Measurements from ENCODE around the gene PLCL1.

- TF ChIP-seq POLR2AphosphoS5 (IDR thresholded peaks at IDR 0.05; ENCODE audit: low read depth, low read length) (no peak), TAF1 (IDR thresholded peaks at IDR 0.05; ENCODE audit: borderline replicate concordance, insufficient read depth, low read length) (no peak), SIN3A (IDR thresholded peaks at IDR 0.05; ENCODE audit: borderline replicate concordance, insufficient read depth, low read length) (no peak), REST (IDR thresholded peaks at IDR 0.05; ENCODE audit: insufficient read depth in 1 of 2, low read depth in 2 of 2, low read length in 2 of 2) (no peak), FOXP2 (optimal IDR thresholded peaks at IDR 0.05; ENCODE audit: borderline replicate concordance, extremely low read depth, extremely low read length, insufficient read depth) (no peak)
These were observed 165.0 kb downstream of the PLCL1 start for GRCh38 chr2:197969391-197969893.

Measured in PFSK-1 (cell line).